T-helper 17 cell (primary cell): ENCODE measurements around the gene PPFIBP2. TPM values are rescaled to one million over a fixed set of nuclear protein-coding genes. Genes with fewer than 3 reads are reported as not detected.
A peak's percentile ranks its signal among the peaks of the same experiment; 100 is the strongest.

Experiments used
- ATAC-seq: fragments of 150-1000 bp; cut with Tn5 transposase; 2 replicates; pipeline ENCODE4 v1.10.0; 2021; ENCODE audit warnings: mild to moderate bottlenecking, moderate library complexity
- DNase-seq, 3 donors: peaks; one replicate each; pipeline versions ENCODE4 v3.0.0 to v3.0.0-alpha.2; 2020 to 2021
- H3K9me3 ChIP-seq: one replicate; pipeline ENCODE4 v1.7.0; 2013; ENCODE audit warnings: low read length, mild to moderate bottlenecking; ENCODE audit not compliant: control insufficient read depth, poor library complexity, severe bottlenecking
- H3K27ac Mint-ChIP-seq: one replicate; pipeline ENCODE4 v1.8.0; 2022; ENCODE audit warnings: mild to moderate bottlenecking, moderate library complexity, mixed read lengths
- H3K27me3 Mint-ChIP-seq: one replicate; pipeline ENCODE4 v1.8.0; 2022; ENCODE audit warnings: mixed read lengths
- H3K36me3 Mint-ChIP-seq: one replicate; pipeline ENCODE4 v1.8.0; 2022; ENCODE audit warnings: low read depth, mixed read lengths
- H3K4me1 Mint-ChIP-seq: one replicate; pipeline ENCODE4 v1.8.0; 2022; ENCODE audit warnings: mild to moderate bottlenecking, mixed read lengths
- H3K4me3 Mint-ChIP-seq: one replicate; pipeline ENCODE4 v1.8.0; 2022; ENCODE audit warnings: mild to moderate bottlenecking, moderate library complexity, mixed read lengths
- total RNA-seq, 4 donors: library from RNA in 2 of 4; stranded (reverse) in 2 of 4; gene quantifications; one replicate each; pipeline ENCODE4 v1.2.3 and lab custom pipeline; 2022 to 2026

The PPFIBP2 gene
- total RNA-seq, 2 donors from 2014 or later: 26.2 to 40.6 TPM

- no peak for DNase-seq
- no peak for ATAC-seq
- H3K9me3 ChIP-seq: no peaks in the 10 kb centered on the region
- Mint-ChIP-seq H3K27ac (no peak overlapping the region), H3K4me1 (peaks cover 13% of the 10 kb centered on the region), H3K4me3 (no peak overlapping the region), H3K27me3 (no peaks in the 10 kb centered on the region), H3K36me3 (peaks cover 37% of the 10 kb centered on the region)
Measured at GRCh38 chr11:7638710-7639642, 125.2 kb downstream of the PPFIBP2 start.

GRCh38 chr11:7639643-7640025, 125.8 kb downstream of the PPFIBP2 start:
- H3K9me3 ChIP-seq: no peaks in the 10 kb centered on the region
- ATAC-seq: no peak
- Mint-ChIP-seq H3K27me3 (no peaks in the 10 kb centered on the region), H3K36me3 (peaks cover 32% of the 10 kb centered on the region), H3K27ac (no peak overlapping the region), H3K4me1 (peaks cover 10% of the 10 kb centered on the region), H3K4me3 (no peak overlapping the region)
- no peak for DNase-seq

- H3K4me3 Mint-ChIP-seq: no peak overlapping the region
- DNase-seq: no peak
- H3K4me1 Mint-ChIP-seq: peaks cover 10% of the 10 kb centered on the region
- no peaks in the 10 kb centered on the region for H3K9me3 ChIP-seq
- H3K36me3 Mint-ChIP-seq: peaks cover 30% of the 10 kb centered on the region
- H3K27ac Mint-ChIP-seq: peak overlapping the region; percentile 53
- ATAC-seq: no peak
- H3K27me3 Mint-ChIP-seq: no peaks in the 10 kb centered on the region
Measured at GRCh38 chr11:7640816-7641215, 127.0 kb downstream of the PPFIBP2 start.

GRCh38 chr11:7642747-7643146, 128.9 kb downstream of the PPFIBP2 start:
- DNase-seq: no peak
- Mint-ChIP-seq H3K4me3 (no peak overlapping the region), H3K36me3 (peaks cover 21% of the 10 kb centered on the region), H3K27me3 (no peaks in the 10 kb centered on the region), H3K27ac (no peak overlapping the region), H3K4me1 (peaks cover 7% of the 10 kb centered on the region)
- H3K9me3 ChIP-seq: no peaks in the 10 kb centered on the region
- ATAC-seq: no peak

- no peak for DNase-seq
- H3K27me3 Mint-ChIP-seq: no peaks in the 10 kb centered on the region
- ATAC-seq: no peak
- no peak overlapping the region for H3K4me3 Mint-ChIP-seq
- peaks cover 7% of the 10 kb centered on the region for H3K4me1 Mint-ChIP-seq
- no peaks in the 10 kb centered on the region for H3K9me3 ChIP-seq
- H3K36me3 Mint-ChIP-seq: peaks cover 19% of the 10 kb centered on the region
- no peak overlapping the region for H3K27ac Mint-ChIP-seq
Measured at GRCh38 chr11:7643314-7643713, 129.5 kb downstream of the PPFIBP2 start.

- peaks cover 14% of the 10 kb centered on the region for H3K36me3 Mint-ChIP-seq
- ATAC-seq: no peak
Measured at GRCh38 chr11:7645206-7645605, 131.4 kb downstream of the PPFIBP2 start.

GRCh38 chr11:7646866-7647265, 133.1 kb downstream of the PPFIBP2 start:
- Mint-ChIP-seq H3K4me1 (peaks cover 2% of the 10 kb centered on the region), H3K4me3 (no peak overlapping the region), H3K27ac (no peak overlapping the region), H3K27me3 (no peaks in the 10 kb centered on the region), H3K36me3 (peaks cover 11% of the 10 kb centered on the region)
- DNase-seq (no peak), ATAC-seq (no peak)
- H3K9me3 ChIP-seq: no peaks in the 10 kb centered on the region

More at GRCh38 chr11:7645206-7645605, 131.4 kb downstream of the PPFIBP2 start:
- H3K9me3 ChIP-seq: no peaks in the 10 kb centered on the region
- Mint-ChIP-seq H3K4me1 (peaks cover 2% of the 10 kb centered on the region), H3K27ac (no peak overlapping the region), H3K27me3 (no peaks in the 10 kb centered on the region), H3K4me3 (no peak overlapping the region)
- DNase-seq: no peak

GRCh38 chr11:7648264-7648663, 134.5 kb downstream of the PPFIBP2 start:
- Mint-ChIP-seq H3K4me3 (no peak overlapping the region), H3K4me1 (peaks cover 2% of the 10 kb centered on the region), H3K27ac (no peak overlapping the region), H3K36me3 (peaks cover 8% of the 10 kb centered on the region), H3K27me3 (no peaks in the 10 kb centered on the region)
- ATAC-seq: no peak
- no peak for DNase-seq
- no peaks in the 10 kb centered on the region for H3K9me3 ChIP-seq

GRCh38 chr11:7651140-7651551, 137.3 kb downstream of the PPFIBP2 start:
- ATAC-seq (no peak), DNase-seq (no peak)
- Mint-ChIP-seq H3K36me3 (peaks cover 6% of the 10 kb centered on the region), H3K4me3 (no peak overlapping the region), H3K4me1 (peaks cover 2% of the 10 kb centered on the region), H3K27me3 (no peaks in the 10 kb centered on the region), H3K27ac (no peak overlapping the region)
- no peaks in the 10 kb centered on the region for H3K9me3 ChIP-seq

- H3K4me3 Mint-ChIP-seq: no peak overlapping the region
- ATAC-seq (no peak), DNase-seq (no peak)
- H3K27ac Mint-ChIP-seq: no peak overlapping the region
- H3K4me1 Mint-ChIP-seq: peaks cover 2% of the 10 kb centered on the region
- no peaks in the 10 kb centered on the region for H3K27me3 Mint-ChIP-seq
- H3K36me3 Mint-ChIP-seq: peaks cover 6% of the 10 kb centered on the region
- H3K9me3 ChIP-seq: no peaks in the 10 kb centered on the region
Measured at GRCh38 chr11:7651700-7652099, 137.9 kb downstream of the PPFIBP2 start.

- DNase-seq (no peak), ATAC-seq (no peak)
- no peaks in the 10 kb centered on the region for H3K9me3 ChIP-seq
- no peaks in the 10 kb centered on the region for H3K27me3 Mint-ChIP-seq
- H3K27ac Mint-ChIP-seq: no peak overlapping the region
- H3K4me1 Mint-ChIP-seq: peaks cover 5% of the 10 kb centered on the region
- H3K4me3 Mint-ChIP-seq: no peak overlapping the region
- H3K36me3 Mint-ChIP-seq: peaks cover 13% of the 10 kb centered on the region
Measured at GRCh38 chr11:7654195-7654705, 140.5 kb downstream of the PPFIBP2 start.

- Mint-ChIP-seq H3K27ac (no peak overlapping the region), H3K36me3 (peaks cover 8% of the 10 kb centered on the region)
- no peak for DNase-seq
Measured at GRCh38 chr11:7655253-7656217, 141.7 kb downstream of the PPFIBP2 start.

GRCh38 chr11:7656704-7657103, 142.9 kb downstream of the PPFIBP2 start:
- Mint-ChIP-seq H3K36me3 (peaks cover 8% of the 10 kb centered on the region), H3K4me1 (peaks cover 2% of the 10 kb centered on the region)
- no peak for DNase-seq

More at GRCh38 chr11:7655253-7656217, 141.7 kb downstream of the PPFIBP2 start:
- peaks cover 2% of the 10 kb centered on the region for H3K4me1 Mint-ChIP-seq
- no peak for ATAC-seq
- no peaks in the 10 kb centered on the region for H3K27me3 Mint-ChIP-seq
- no peak overlapping the region for H3K4me3 Mint-ChIP-seq
- no peaks in the 10 kb centered on the region for H3K9me3 ChIP-seq

More at GRCh38 chr11:7656704-7657103, 142.9 kb downstream of the PPFIBP2 start:
- no peaks in the 10 kb centered on the region for H3K9me3 ChIP-seq
- ATAC-seq: no peak
- Mint-ChIP-seq H3K27me3 (no peaks in the 10 kb centered on the region), H3K4me3 (no peak overlapping the region), H3K27ac (no peak overlapping the region)
